Progenitor cell of endocrine pancreas (in vitro differentiated cells): Measurements from ENCODE around the gene GRAMD4. TPM values are rescaled to one million over a fixed set of nuclear protein-coding genes. Genes with fewer than 3 reads are reported as not detected.
A peak's percentile ranks its signal among the peaks of the same experiment; 100 is the strongest.

Source experiments
- DNase-seq: peaks from one replicate; pipeline ENCODE4 v3.0.0; 2021; ENCODE audit warnings: low spot score; ENCODE audit not compliant: unreplicated experiment
- H3K27ac Mint-ChIP-seq: 2 replicates; pipeline ENCODE4 v1.8.0; 2021; ENCODE audit warnings: mild to moderate bottlenecking, moderate library complexity, mixed read lengths
- H3K27me3 Mint-ChIP-seq: 2 replicates; pipeline ENCODE4 v1.8.0; 2021; ENCODE audit warnings: mixed read lengths
- H3K36me3 Mint-ChIP-seq: 2 replicates; pipeline ENCODE4 v1.8.0; 2022; ENCODE audit warnings: mixed read lengths; ENCODE audit not compliant: insufficient read depth
- H3K4me1 Mint-ChIP-seq: 2 replicates; pipeline ENCODE4 v1.8.0; 2021; ENCODE audit warnings: low read depth, mixed read lengths
- H3K4me3 Mint-ChIP-seq: 2 replicates; pipeline ENCODE4 v1.8.0; 2021; ENCODE audit warnings: low read depth, mild to moderate bottlenecking, moderate library complexity, mixed read lengths
- H3K9me3 Mint-ChIP-seq: 2 replicates; pipeline ENCODE4 v1.8.0; 2021; ENCODE audit warnings: low read depth, mixed read lengths
- total RNA-seq: library from RNA; stranded (reverse); gene quantifications from 2 replicates; pipeline ENCODE4 v1.2.1, GENCODE V29; 2021
- TF ChIP-seq, protein P1 (sequence below): fragments of 200-600 bp; sonication (generic); IDR thresholded peaks from one replicate; pipeline ENCODE4 v1.5.0; 2021; ENCODE audit warnings: antibody characterized with exemption, mild to moderate bottlenecking; ENCODE audit not compliant: unreplicated experiment

Gene GRAMD4
- total RNA-seq, 1 donor from 2014 or later, result 68.8 TPM

- Mint-ChIP-seq H3K27me3 (no peaks in the 10 kb centered on the region), H3K4me1 (no peaks in the 10 kb centered on the region), H3K36me3 (peaks cover 6% of the 10 kb centered on the region), H3K27ac (no peak overlapping the region), H3K4me3 (no peak overlapping the region), H3K9me3 (no peaks in the 10 kb centered on the region)
- DNase-seq, result no peak
- TF ChIP-seq, protein P1, sequence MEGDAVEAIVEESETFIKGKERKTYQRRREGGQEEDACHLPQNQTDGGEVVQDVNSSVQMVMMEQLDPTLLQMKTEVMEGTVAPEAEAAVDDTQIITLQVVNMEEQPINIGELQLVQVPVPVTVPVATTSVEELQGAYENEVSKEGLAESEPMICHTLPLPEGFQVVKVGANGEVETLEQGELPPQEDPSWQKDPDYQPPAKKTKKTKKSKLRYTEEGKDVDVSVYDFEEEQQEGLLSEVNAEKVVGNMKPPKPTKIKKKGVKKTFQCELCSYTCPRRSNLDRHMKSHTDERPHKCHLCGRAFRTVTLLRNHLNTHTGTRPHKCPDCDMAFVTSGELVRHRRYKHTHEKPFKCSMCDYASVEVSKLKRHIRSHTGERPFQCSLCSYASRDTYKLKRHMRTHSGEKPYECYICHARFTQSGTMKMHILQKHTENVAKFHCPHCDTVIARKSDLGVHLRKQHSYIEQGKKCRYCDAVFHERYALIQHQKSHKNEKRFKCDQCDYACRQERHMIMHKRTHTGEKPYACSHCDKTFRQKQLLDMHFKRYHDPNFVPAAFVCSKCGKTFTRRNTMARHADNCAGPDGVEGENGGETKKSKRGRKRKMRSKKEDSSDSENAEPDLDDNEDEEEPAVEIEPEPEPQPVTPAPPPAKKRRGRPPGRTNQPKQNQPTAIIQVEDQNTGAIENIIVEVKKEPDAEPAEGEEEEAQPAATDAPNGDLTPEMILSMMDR, result no peak
Measured at GRCh38 chr22:46668116-46668515, 47.9 kb downstream of the GRAMD4 start.

GRCh38 chr22:46669201-46669600, 49.0 kb downstream of the GRAMD4 start:
- no peak for DNase-seq
- peaks cover 6% of the 10 kb centered on the region for H3K36me3 Mint-ChIP-seq
- no peak overlapping the region for H3K27ac Mint-ChIP-seq
- no peaks in the 10 kb centered on the region for H3K27me3 Mint-ChIP-seq
- H3K4me1 Mint-ChIP-seq, result no peaks in the 10 kb centered on the region
- no peak overlapping the region for H3K4me3 Mint-ChIP-seq
- no peaks in the 10 kb centered on the region for H3K9me3 Mint-ChIP-seq
- TF ChIP-seq, protein P1, result no peak

DNA sequence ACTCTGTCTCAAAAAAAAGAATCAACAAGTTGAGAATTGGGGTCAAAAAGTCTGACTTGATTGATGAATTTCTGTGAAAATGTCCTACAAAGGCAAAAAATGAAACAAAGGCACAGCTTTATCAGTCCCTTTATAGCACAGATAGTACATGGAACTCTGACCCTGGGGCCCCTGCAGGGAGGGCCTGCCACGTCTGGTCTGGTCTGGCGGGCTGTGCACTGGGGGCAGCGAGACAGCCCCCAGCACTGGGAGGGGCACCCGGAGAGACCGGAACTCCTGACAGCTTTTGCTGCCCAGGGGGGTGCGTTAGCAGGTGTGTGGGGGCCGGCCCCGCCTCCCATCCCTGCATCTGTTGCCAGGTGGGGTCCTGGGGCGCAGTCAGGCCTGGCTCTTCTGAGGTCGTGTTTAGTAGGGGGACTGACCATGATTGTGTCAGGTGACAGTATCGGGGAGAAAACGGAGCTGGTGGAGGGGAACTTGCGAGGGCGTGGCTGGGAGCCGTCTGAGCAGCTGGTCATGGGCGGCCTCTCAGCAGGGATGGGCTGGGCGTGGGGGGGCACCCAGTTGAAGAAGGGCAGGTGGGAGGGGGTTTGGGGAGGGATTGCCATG, 51.7 kb downstream of the GRAMD4 start:
- Mint-ChIP-seq H3K4me3 (no peak overlapping the region), H3K9me3 (no peaks in the 10 kb centered on the region)

DNA sequence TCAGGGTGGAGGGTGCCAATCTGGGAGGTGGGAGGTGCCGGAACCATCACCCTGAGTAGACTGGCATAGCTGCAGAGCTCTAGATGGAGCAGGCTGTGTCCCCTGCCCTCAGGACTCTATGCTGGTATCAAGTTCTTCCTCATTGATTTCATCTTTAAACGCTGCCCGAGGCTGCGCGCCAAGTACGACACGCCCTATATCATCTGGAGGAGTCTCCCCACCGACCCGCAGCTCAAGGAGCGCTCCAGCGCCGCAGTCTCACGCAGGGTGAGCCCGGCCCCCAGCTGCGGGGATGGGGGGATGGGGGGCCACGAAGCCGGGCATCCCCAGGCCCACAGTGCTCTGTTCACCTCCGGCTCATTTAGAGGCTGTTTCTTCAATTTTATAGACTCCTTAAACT, 52.5 kb downstream of the GRAMD4 start:
- DNase-seq, result no peak
- H3K27me3 Mint-ChIP-seq, result no peaks in the 10 kb centered on the region
- H3K4me3 Mint-ChIP-seq, result no peak overlapping the region
- no peaks in the 10 kb centered on the region for H3K9me3 Mint-ChIP-seq
- peak overlapping the region; percentile 86 for H3K27ac Mint-ChIP-seq
- no peaks in the 10 kb centered on the region for H3K4me1 Mint-ChIP-seq
- TF ChIP-seq, protein P1, result no peak
- H3K36me3 Mint-ChIP-seq, result peaks cover 6% of the 10 kb centered on the region

More for the DNA sequence above, 51.7 kb downstream of the GRAMD4 start:
- Mint-ChIP-seq H3K27ac (no peak overlapping the region), H3K27me3 (no peaks in the 10 kb centered on the region), H3K36me3 (peaks cover 6% of the 10 kb centered on the region), H3K4me1 (no peaks in the 10 kb centered on the region)
- TF ChIP-seq, protein P1, result no peak
- no peak for DNase-seq

GRCh38 chr22:46673205-46673604, 53.0 kb downstream of the GRAMD4 start:
- no peak for DNase-seq
- no peak overlapping the region for H3K27ac Mint-ChIP-seq
- no peaks in the 10 kb centered on the region for H3K9me3 Mint-ChIP-seq
- TF ChIP-seq, protein P1, result no peak
- no peaks in the 10 kb centered on the region for H3K27me3 Mint-ChIP-seq
- H3K4me3 Mint-ChIP-seq, result no peak overlapping the region
- H3K4me1 Mint-ChIP-seq, result no peaks in the 10 kb centered on the region
- peaks cover 6% of the 10 kb centered on the region for H3K36me3 Mint-ChIP-seq
